Putamen (tissue), 1 donor: ENCODE measurements around the gene KRT81.
"Not testable (repeated sequence)": the region's sequence is repeated elsewhere in the genome, so short reads cannot be mapped to it uniquely, and the experiment has no call there.

Source experiments
- DNase-seq: peaks from one replicate; pipeline ENCODE4 v3.0.0-alpha.2; 2016; ENCODE audit warnings: low spot score

The KRT81 gene

GRCh38 chr12:52241205-52241842, 50.0 kb downstream of the KRT81 start:
- DNase-seq, result no peak

GRCh38 chr12:52240247-52240646, 51.1 kb downstream of the KRT81 start:
- not testable (repeated sequence) for DNase-seq

- DNase-seq, result no peak
Measured at GRCh38 chr12:52239767-52240166, 51.6 kb downstream of the KRT81 start.

GRCh38 chr12:52238916-52239646, 52.3 kb downstream of the KRT81 start:
- DNase-seq, result no peak

- no peak for DNase-seq
Measured at GRCh38 chr12:52238207-52238840, 53.0 kb downstream of the KRT81 start.

GRCh38 chr12:52236386-52237050, 54.8 kb downstream of the KRT81 start:
- DNase-seq, result no peak
